Anterior cingulate cortex (tissue), 58 donors: ENCODE measurements around the gene CYP2W1.

Experiments used
- DNase-seq, 58 donors: peaks; one replicate each; lab custom pipeline; 2025; lab: John Stamatoyannopoulos, UW

The CYP2W1 gene

GRCh38 chr7:964401-965231 is 18.4 kb upstream of the CYP2W1 start:
- DNase-seq: peak in 37 of 58 donors; percentile 2 to 85 (median 43)

GRCh38 chr7:966291-967069 is 16.5 kb upstream of the CYP2W1 start:
- no peak for DNase-seq

- no peak for DNase-seq
Measured at GRCh38 chr7:967361-968082, 15.5 kb upstream of the CYP2W1 start.

GRCh38 chr7:968205-969105 is 14.5 kb upstream of the CYP2W1 start:
- no peak for DNase-seq

DNA sequence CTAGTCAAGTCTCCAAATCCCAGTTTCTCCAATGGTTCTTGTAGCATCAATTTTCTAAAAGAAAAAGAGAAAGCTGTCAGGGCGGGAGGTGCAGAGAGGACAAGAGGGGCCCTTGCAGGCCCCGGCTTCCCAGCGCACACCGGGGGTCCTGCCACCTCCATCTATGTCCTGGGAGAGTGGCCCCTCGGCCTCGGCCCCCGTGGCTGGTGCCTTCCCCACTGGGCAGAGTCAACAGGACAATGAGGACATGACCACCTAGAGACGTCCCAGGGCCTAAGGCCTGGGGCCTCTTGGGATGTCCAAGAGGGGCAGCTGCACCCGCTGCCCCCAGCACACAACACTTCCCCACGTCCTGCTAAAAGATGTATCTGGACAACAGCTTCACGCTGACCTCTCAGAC is 13.6 kb upstream of the CYP2W1 start:
- DNase-seq: no peak

DNA sequence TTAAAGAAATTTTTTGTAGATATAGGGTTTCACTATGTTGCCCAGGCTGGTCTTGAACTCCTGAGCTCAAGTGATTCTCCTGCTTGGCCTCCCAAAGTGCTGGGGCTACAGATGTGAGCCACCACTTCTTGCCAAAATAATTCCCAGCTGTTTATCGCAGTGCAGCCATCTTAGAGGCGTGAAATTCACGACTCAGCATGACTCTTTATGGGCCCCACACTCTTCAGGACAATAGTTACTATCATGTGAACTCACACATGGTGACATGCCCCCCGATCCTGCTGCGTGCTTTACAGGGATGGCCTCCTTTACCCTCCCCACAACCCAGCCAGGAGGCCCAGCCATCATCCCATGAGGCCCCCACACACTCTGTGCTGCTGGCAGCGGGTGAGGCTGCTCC is 12.2 kb upstream of the CYP2W1 start:
- DNase-seq: no peak

- DNase-seq: no peak
Measured at GRCh38 chr7:972110-972509, 10.9 kb upstream of the CYP2W1 start.

- no peak for DNase-seq
Measured at GRCh38 chr7:972676-973309, 10.2 kb upstream of the CYP2W1 start.

DNA sequence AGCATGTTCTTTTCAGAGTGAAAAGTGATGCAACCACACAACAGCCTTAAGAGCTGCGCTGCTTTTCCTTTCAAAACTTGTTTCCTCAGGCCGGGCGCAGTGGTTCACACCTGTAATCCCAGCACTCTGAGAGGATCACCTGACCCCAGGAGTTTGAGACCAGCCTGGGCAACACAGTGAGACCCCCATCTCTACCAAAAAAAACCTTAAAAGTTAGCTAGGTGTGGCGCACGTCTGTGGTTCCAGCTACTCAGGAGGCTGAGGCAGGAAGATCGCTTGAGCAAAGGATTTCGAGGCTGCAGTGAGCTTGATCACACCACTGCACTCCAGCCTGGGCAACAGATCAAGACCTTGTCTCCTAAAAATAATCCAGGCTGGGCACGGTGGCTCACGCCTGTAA is 9.7 kb upstream of the CYP2W1 start:
- no peak for DNase-seq

DNA sequence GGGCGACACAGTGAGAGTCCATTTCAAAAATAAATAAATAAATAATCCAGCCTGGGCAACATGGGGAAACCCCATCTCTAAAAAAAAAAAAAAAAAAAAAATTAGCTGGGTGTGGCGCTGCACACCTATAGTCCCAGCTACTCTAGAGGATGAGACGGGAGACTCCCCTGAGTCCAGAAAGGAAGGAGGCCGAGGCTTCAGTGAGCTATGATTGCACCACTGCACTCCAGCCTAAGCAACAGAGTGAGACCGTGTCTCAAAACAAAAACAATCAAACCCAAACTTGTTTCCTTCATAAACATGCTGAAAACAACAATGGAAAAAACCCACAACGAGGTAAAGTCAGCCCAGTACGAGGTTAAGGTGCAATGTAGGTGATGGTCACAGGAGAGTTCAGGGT is 8.8 kb upstream of the CYP2W1 start:
- DNase-seq: no peak

GRCh38 chr7:974820-975681 is 7.9 kb upstream of the CYP2W1 start, which contains the start of gene COX19:
COX19 (minus strand) TSS chr7:975549; CDS start chr7:975509, 40 bp downstream.
- peak in 57 of 58 donors; percentile 33 to 92 (median 80) for DNase-seq

DNA sequence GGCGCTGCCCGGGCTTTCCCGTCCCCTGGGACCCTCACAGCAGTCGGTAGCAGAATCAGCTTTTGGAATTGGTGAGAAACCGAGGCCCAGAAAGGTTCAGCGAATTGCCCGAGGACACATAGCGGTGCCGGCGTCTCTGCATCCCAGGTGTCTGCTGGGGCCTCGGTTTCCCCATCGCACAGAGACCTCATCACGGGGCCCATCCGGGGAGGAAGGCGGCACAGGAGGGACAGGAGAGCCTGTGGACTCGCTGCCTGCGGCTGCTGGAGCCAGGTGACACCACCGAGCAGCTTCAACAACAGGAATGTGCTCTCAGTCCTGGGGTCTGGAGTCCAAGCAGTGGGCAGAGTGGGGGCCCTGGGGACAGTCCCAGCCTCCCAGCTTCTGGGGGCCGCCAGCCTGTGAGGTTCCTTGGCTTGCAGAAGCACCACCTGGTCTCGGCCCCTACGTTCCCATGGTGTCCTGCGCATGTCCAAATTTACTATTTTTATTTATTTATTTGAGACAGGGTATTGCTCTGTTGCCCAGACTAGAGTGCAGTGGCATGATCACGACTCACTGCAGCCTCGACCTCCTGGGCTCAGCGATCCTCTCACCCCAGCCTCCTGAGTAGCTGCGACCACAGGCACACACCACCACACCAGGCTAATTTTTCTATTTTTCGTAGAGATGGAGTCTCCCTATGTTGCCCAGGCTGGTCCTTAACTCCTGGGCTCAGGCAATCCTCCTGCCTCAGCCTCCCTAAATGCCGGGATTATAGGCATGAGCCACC is 7.1 kb upstream of the CYP2W1 start:
- no peak for DNase-seq

- no peak for DNase-seq
Measured at GRCh38 chr7:976901-977325, 6.1 kb upstream of the CYP2W1 start.

DNA sequence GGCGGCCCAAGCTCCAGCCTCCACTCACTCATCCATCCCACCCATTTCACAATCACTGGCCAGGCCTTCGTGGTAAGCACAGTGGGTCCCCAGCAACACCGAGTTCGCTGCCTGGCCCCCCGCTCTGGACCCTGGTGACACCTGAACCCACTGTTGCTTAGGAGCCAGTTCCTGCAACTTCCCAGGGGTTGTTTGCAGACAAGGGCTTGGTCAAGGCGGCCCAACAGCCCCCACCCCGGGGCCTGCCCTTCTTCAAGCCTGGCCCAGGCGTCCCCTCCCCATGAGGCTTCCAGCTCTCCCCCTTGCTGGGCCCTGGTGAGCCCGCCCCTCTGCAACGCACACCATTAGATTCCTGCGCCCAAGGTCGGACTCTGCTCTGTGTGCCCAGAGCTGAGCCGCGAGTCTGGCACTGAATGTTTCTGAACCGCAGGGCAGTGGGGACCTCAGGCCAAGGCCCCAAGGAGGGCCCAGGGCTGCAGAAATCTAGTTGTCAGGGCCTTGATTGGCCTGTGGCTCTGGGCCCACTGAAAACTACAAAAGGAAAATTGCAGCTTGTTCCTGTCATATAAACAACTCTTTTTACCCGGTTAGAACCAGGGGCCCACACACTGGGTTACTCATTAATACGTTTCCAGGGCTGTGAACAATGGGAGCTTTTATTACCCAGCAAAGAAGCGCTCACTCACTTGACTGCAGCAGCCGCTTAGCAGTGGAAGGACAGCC is 5.5 kb upstream of the CYP2W1 start:
- DNase-seq: peak in 47 of 58 donors; percentile 19 to 87 (median 58)

- no peak for DNase-seq
Measured at GRCh38 chr7:978049-978346, 5.0 kb upstream of the CYP2W1 start.

DNA sequence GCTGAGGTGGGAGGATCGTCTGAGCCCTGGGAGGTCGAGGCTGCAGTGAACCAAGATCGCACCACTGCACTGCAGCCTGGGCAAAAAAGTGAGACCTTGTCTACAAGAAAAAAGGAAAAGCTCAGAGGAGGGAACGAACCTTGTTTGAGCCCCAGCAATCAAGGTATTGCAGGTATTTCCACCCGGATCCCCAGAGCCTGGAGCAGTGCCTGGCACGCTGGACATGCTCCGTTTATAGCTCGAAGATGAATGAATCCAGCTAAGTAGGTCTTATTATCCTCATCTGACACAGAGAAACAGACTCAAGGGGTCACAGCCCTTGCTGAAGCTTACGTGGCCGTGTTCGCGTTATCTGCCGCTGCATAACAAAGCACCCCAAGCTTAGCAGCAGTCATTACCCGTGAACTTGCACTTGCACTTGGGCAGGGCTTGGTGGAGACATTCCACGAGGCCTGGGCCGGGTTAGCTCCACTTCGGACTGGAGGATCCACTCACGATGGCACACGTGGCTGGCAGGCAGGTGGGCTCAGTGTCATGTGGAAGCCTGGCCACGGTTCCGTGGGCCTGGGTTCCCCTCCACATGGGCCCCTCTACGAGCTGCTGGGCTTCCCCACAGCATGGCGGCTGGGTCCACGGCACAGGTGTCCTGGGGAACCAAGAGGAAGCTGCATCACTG is 4.4 kb upstream of the CYP2W1 start:
- no peak for DNase-seq

DNA sequence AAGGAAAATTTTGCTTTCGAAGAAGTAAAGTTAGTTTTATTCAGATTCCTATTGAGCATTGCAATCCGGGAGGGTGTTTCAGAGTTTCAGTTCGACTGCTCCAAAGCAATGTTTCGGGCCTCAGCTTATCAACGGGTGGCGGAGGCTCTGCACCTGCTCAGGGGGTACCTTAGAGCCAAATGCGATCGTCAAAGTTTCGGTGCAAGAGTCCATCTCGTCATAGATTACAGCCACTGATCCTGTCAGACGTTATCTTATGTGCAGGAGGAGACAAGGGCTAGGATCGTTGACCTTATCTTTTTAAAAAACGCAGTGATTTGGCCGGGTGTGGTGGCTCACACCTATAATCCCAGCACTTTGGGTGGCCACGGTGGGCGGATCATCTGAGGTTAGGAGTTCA is 3.8 kb upstream of the CYP2W1 start:
- DNase-seq: no peak
